ENCODE data around the gene XIRP2.

DNA sequence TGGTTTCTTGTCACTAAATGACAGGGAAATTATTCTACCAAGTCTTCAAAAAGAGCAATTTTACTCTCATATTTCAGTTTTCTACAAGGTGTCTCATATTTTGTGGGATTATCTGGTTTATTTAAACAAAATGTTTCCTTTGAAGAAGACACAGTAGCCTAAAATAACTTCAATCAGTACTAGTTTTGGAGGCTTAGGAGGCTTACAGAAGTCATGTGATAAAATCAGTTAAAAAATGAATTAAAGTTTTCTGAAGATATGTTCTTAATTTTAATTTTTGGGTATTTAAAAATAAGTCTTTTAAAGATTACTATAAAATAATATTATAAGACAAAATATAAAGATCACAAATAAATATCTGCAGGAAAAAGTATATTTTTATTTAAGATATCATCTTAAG is 95.9 kb downstream of the XIRP2 start:
- TF ChIP-seq HDAC6 (IDR thresholded peaks at IDR 0.05; ENCODE audit: low read depth, low read length): no peak
- TF ChIP-seq EZH2 (IDR thresholded peaks at IDR 0.05; ENCODE audit: low read depth, low read length, severe bottlenecking): no peak
- TF ChIP-seq MAFK (IDR thresholded peaks at IDR 0.05; ENCODE audit: low read depth, low read length): no peak
- TF ChIP-seq, protein P1, sequence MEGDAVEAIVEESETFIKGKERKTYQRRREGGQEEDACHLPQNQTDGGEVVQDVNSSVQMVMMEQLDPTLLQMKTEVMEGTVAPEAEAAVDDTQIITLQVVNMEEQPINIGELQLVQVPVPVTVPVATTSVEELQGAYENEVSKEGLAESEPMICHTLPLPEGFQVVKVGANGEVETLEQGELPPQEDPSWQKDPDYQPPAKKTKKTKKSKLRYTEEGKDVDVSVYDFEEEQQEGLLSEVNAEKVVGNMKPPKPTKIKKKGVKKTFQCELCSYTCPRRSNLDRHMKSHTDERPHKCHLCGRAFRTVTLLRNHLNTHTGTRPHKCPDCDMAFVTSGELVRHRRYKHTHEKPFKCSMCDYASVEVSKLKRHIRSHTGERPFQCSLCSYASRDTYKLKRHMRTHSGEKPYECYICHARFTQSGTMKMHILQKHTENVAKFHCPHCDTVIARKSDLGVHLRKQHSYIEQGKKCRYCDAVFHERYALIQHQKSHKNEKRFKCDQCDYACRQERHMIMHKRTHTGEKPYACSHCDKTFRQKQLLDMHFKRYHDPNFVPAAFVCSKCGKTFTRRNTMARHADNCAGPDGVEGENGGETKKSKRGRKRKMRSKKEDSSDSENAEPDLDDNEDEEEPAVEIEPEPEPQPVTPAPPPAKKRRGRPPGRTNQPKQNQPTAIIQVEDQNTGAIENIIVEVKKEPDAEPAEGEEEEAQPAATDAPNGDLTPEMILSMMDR (IDR thresholded peaks at IDR 0.05; ENCODE audit: control extremely low read depth in 1 of 3, insufficient read depth in 1 of 3, low read depth in 1 of 3, low read length in 3 of 3): no peak
- no peak for TF ChIP-seq POLR2AphosphoS5 (IDR thresholded peaks at IDR 0.05; ENCODE audit: low read depth, low read length)
- TF ChIP-seq, protein P2, sequence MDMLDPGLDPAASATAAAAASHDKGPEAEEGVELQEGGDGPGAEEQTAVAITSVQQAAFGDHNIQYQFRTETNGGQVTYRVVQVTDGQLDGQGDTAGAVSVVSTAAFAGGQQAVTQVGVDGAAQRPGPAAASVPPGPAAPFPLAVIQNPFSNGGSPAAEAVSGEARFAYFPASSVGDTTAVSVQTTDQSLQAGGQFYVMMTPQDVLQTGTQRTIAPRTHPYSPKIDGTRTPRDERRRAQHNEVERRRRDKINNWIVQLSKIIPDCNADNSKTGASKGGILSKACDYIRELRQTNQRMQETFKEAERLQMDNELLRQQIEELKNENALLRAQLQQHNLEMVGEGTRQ (IDR thresholded peaks at IDR 0.05; ENCODE audit: low read length): no peak
- TF ChIP-seq JUND (IDR thresholded peaks at IDR 0.05; ENCODE audit: low read length): no peak

Measured in H1 (cell line).